Thoracic aorta (tissue), 2 donors: ENCODE data around the gene FAM110A. TPM values are rescaled to one million over a fixed set of nuclear protein-coding genes. Genes with fewer than 3 reads are reported as not detected.
A peak's percentile ranks its signal among the peaks of the same experiment; 100 is the strongest.
"Not testable (repeated sequence)": the region's sequence is repeated elsewhere in the genome, so short reads cannot be mapped to it uniquely, and the experiment has no call there.

Experiments
- ATAC-seq: fragments of 150-250 bp; one replicate; pipeline ENCODE4 v1.8.0; 2017; ENCODE audit warnings: low read depth; ENCODE audit not compliant: insufficient number of reproducible peaks, low FRiP score
- DNase-seq: peaks from one replicate; pipeline ENCODE4 v3.0.0-alpha.2; 2020; ENCODE audit warnings: low spot score
- H3K27ac ChIP-seq, 2 donors: fragments of 200-600 bp; sonication (generic); 1 replicate in 1 of 2; 2 replicates in 1 of 2; pipeline ENCODE4 v1.5.1; 2016; ENCODE audit warnings: mild to moderate bottlenecking in 2 of 2, moderate library complexity in 2 of 2
- H3K27me3 ChIP-seq: fragments of 200-600 bp; sonication (generic); replicated peaks from 2 replicates; pipeline ENCODE4 v1.6.0; 2016; ENCODE audit warnings: mild to moderate bottlenecking; ENCODE audit not compliant: insufficient read depth
- H3K36me3 ChIP-seq: fragments of 200-600 bp; sonication (generic); one replicate; pipeline ENCODE4 v1.5.1; 2016
- H3K4me1 ChIP-seq, 2 donors: fragments of 200-600 bp; sonication (generic); 1 replicate in 1 of 2; 2 replicates in 1 of 2; pipeline versions ENCODE4 v1.5.1 to v1.6.0; 2016; ENCODE audit warnings: low read depth in 2 of 2, mild to moderate bottlenecking in 1 of 2; ENCODE audit not compliant: control insufficient read depth in 1 of 2
- H3K4me3 ChIP-seq: fragments of 200-600 bp; sonication (generic); 2 replicates; pipeline ENCODE4 v1.5.1; 2016; ENCODE audit warnings: mild to moderate bottlenecking
- H3K9me3 ChIP-seq: fragments of 200-600 bp; sonication (generic); 2 replicates; pipeline ENCODE4 v1.5.1; 2016
- CTCF ChIP-seq: fragments of 200-600 bp; sonication (generic); IDR thresholded peaks from one replicate; pipeline ENCODE4 v1.5.1; 2019; ENCODE audit warnings: antibody characterized with exemption
- total RNA-seq, 2 donors: library from RNA; depleted of rRNA; stranded (reverse); fragments of >200 nt; gene quantifications; one replicate each; pipeline versions ENCODE4 v1.1.0 to v1.2.3, GENCODE V29; 2016

The FAM110A gene
- total RNA-seq, 2 donors from 2014 or later: 0.81 to 3.5 TPM

DNA sequence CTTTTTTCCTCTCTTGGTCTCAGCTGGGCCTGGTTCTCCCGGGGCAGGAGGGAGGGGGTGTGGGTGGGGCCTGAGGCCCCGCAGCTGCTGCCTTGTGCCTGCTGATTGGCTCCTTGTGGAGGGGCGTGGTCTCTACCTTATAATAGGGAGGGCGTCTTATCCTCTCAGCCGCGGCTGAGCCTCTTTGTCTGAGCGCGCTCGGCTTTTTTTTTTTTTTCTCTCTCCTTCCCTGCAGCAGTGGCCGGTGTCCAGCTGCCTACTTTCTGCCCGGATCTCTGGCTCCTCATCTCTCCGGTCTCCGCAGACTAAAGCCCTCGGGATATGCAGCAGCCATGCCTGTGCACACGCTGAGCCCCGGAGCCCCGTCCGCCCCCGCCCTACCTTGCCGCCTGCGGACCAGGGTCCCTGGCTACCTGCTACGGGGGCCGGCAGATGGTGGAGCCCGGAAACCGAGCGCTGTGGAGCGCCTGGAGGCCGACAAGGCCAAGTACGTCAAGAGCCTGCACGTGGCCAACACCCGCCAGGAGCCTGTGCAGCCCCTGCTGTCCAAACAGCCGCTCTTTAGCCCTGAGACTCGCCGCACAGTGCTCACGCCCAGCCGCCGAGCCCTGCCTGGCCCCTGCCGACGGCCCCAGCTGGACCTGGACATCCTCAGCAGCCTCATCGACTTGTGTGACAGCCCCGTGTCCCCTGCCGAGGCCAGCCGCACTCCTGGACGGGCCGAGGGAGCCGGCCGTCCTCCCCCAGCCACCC lies 11.1 kb downstream of the FAM110A start:
- TF ChIP-seq CTCF: no peak
- Histone ChIP-seq H3K9me3 (no peaks in the 10 kb centered on the region), H3K4me1 (peaks cover 0 to 26% of the 10 kb centered on the region in 2 donors), H3K27me3 (no peaks in the 10 kb centered on the region), H3K4me3 (peak overlapping the region; percentile 66), H3K27ac (no peak overlapping the region), H3K36me3 (no peaks in the 10 kb centered on the region)
- peak; percentile 27 for ATAC-seq
- DNase-seq: peak; percentile 80

GRCh38 chr20:845226-845868 lies 11.8 kb downstream of the FAM110A start:
- Histone ChIP-seq H3K4me3 (peak overlapping the region; percentile 66), H3K4me1 (peaks cover 0 to 26% of the 10 kb centered on the region in 2 donors), H3K9me3 (no peaks in the 10 kb centered on the region), H3K27ac (no peak overlapping the region), H3K36me3 (no peaks in the 10 kb centered on the region), H3K27me3 (no peaks in the 10 kb centered on the region)
- DNase-seq (no peak), ATAC-seq (no peak)
- TF ChIP-seq CTCF: no peak

GRCh38 chr20:845941-846893 lies 12.7 kb downstream of the FAM110A start:
- Histone ChIP-seq H3K27ac (no peak overlapping the region), H3K4me1 (peaks cover 0 to 19% of the 10 kb centered on the region in 2 donors), H3K27me3 (no peaks in the 10 kb centered on the region), H3K4me3 (no peak overlapping the region), H3K9me3 (no peaks in the 10 kb centered on the region), H3K36me3 (no peaks in the 10 kb centered on the region)
- DNase-seq: no peak
- no peak for TF ChIP-seq CTCF
- ATAC-seq: no peak

DNA sequence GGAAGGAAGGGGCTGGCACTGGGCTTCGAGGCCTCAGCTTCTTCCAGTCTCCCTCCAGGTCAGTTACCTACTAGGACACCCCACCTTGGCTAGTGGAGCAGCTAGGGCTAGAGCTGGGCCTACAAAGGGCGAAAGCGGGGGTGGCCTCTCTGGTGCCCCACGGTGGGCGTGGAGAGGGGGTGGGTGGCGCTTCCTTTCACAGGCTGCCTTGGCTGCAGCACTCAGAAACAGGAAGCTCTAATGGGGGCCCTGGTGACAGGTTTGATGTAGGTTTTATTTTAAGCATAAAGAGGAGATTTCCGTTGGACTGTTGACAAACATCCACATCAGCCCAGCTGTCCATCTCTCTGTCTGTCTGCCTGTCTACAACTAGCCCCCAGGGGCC lies 13.4 kb downstream of the FAM110A start:
- peaks cover 0 to 13% of the 10 kb centered on the region in 2 donors for H3K4me1 ChIP-seq
- no peak for DNase-seq
- H3K4me3 ChIP-seq: no peak overlapping the region
- ATAC-seq: no peak
- H3K27ac ChIP-seq: no peak overlapping the region
- no peak for TF ChIP-seq CTCF
- H3K9me3 ChIP-seq: no peaks in the 10 kb centered on the region
- no peaks in the 10 kb centered on the region for H3K27me3 ChIP-seq
- H3K36me3 ChIP-seq: no peaks in the 10 kb centered on the region

- H3K9me3 ChIP-seq: no peaks in the 10 kb centered on the region
- no peak for ATAC-seq
- H3K4me3 ChIP-seq: no peak overlapping the region
- no peaks in the 10 kb centered on the region for H3K27me3 ChIP-seq
- H3K36me3 ChIP-seq: no peaks in the 10 kb centered on the region
- peaks cover 0 to 12% of the 10 kb centered on the region in 2 donors for H3K4me1 ChIP-seq
- no peak overlapping the region for H3K27ac ChIP-seq
- TF ChIP-seq CTCF: no peak
- no peak for DNase-seq
Measured at GRCh38 chr20:848193-848592, 14.7 kb downstream of the FAM110A start.

DNA sequence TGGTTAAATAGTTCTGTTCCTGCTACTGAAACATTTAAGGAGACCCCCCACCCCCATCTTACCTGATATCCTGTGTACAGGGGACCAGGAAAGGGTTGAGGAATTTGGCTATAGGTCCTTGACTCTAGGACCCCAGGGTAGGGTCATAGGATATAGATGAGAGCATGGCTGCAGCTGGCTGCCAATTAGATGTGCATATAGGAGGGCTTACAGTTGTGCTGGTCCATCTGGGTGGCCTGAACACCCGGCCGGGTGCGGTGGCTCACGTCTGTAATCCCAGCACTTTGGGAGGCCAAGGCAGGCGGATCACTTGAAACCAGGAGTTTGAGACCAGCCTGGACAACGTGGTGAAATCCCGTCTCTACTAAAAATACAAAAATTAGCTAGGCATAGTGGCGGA lies 15.2 kb downstream of the FAM110A start:
- not testable (repeated sequence) for H3K9me3 ChIP-seq, H3K36me3 ChIP-seq, ATAC-seq, H3K4me3 ChIP-seq, H3K27ac ChIP-seq, H3K27me3 ChIP-seq, DNase-seq
- H3K4me1 ChIP-seq: peaks cover 0 to 12% of the 10 kb centered on the region in 2 donors
